IPS-NIHi7 (cell line): Measurements from ENCODE around the gene ARHGAP10.

Source experiments
- DNase-seq: peaks from one replicate; pipeline ENCODE4 v3.0.0; 2012; ENCODE audit warnings: mixed read lengths; ENCODE audit errors: extremely low spot score

ARHGAP10 gene

GRCh38 chr4:147732518-147733235 is 789 bp downstream of the ARHGAP10 start:
- DNase-seq: peak; percentile 60

DNA sequence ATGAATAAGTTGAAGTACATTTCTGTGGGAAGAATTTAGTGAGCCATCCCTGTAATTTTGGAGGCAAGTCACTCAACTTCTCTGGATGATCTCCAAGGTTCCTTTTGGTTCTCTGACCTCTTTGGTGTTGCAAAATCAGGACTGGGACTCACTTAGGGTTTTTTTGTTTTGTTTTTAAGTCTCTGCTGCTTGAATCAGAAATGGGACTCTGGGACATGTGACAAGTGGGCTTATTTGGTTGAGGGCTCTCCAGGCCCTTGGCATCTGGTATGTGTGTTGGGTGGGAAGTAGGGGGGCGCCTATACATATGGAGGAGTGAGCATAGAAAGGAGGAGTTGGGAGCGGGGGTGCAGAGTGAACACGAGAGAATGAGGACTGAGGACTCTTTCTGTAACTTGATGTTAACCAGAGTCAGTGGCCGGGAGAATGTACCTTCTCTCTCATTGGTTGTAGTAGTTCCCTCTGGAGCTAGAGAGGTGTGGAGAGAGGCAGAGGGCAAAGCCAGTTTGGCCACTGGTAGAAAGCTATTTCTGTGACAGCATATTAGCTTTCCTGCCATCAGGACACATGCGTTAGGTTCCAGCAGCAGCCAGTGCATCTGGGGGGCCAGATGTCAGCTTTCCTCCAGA is 1.9 kb downstream of the ARHGAP10 start:
- DNase-seq: no peak

GRCh38 chr4:147734496-147734895 is 2.6 kb downstream of the ARHGAP10 start:
- no peak for DNase-seq

- DNase-seq: no peak
Measured at GRCh38 chr4:147735413-147736301, 3.8 kb downstream of the ARHGAP10 start.

DNA sequence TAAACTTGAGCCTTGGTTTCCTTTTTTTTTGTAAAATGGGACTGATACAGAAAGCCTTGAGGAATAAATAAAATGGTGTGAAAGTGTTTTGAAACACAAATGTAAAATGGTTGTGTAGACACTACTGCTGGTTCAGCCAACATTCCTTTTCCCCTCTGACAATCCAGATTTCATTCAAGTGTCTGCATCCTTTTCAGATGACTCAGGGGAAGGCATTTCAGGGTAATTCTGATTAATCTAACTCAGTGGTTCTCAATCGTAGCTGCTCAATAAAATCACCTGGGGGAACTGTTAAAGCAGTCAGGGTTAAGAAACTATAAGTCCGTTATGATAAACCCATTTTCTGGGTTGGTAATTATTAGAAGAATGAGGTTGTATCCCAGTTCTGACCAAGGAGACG is 4.6 kb downstream of the ARHGAP10 start:
- DNase-seq: peak; percentile 28

- peak; percentile 34 for DNase-seq
Measured at GRCh38 chr4:147737623-147738022, 5.7 kb downstream of the ARHGAP10 start.

- DNase-seq: no peak
Measured at GRCh38 chr4:147739239-147739823, 7.4 kb downstream of the ARHGAP10 start.

GRCh38 chr4:147740176-147740575 is 8.3 kb downstream of the ARHGAP10 start:
- DNase-seq: no peak

DNA sequence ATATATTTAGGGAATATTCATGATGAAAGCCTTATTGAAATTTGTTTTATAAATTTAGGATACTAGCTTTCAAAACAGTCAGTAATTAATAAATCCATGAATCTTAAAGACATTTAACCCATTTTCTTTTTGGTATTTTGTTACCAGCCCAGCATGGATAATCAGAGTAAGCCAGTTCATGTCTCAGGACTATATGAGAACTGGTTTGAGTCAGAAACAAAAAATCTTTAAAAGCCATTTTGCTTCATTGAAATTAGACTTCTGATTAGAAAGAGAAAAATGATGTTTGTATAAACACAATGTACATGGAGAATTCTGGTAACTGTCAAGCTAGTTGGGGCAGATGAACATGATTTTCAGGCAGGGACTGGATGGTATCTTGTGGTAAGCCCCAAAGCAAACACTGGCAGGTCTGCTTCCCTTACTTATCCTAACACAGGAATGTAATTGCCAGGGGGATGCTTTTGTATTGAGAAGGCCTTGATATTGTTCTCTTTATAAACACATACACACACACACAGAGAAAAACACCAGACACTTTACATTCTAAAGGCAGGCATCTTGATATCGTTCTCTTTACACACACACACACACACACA is 9.4 kb downstream of the ARHGAP10 start:
- no peak for DNase-seq

DNA sequence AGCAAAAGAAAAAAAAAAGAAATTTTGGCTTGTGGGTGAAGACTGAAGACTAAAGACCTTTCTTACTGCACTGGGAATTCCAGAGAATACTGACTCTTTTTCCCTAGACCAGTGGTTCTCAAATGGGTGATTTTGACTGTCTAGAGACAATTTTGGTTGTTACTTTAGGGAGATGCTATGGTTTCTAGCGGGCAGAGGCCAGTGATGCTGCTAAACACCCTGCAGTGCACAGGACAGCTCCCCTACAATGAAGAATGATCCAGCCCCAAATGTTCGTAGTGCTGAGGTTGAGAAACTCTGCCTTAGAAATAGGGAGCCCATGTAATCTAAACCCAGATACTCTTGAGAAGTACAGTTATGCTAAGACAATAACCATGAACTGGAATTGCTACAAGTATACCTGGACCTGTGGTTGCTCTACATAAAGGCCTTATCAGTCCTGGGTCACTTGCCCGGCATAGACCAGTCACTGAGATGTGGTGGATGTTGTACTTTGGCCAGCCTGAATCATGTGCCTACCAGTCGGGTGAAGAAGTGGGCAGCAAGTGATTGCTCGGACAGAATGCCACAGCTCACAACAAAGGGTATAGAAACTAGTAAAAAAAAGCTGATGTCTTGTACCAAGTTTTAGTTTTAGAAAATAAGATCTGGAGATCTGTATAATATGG is 16.0 kb downstream of the ARHGAP10 start:
- no peak for DNase-seq

- no peak for DNase-seq
Measured at GRCh38 chr4:147749811-147750321, 18.0 kb downstream of the ARHGAP10 start.

DNA sequence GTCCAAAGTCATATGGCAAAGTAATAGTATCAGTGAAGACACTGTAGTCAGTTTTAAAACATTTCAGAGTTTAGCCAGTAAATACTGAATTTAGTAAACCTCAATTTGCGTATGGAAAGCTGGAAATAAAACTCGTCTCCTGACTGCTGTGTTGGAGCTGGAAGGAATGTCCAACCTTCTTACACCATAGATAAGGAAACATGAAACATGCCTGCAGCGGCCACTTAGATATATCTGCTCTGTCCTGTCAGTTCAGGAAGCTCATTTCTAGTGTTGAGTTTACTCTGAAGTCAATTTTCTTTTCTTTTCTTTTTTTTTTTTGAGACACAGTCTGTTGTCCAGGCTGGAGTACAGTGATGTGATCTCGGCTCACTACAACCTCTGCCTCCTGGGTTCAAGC is 21.2 kb downstream of the ARHGAP10 start:
- no peak for DNase-seq

GRCh38 chr4:147754037-147754445 is 22.2 kb downstream of the ARHGAP10 start:
- no peak for DNase-seq

GRCh38 chr4:147755561-147756295 is 23.8 kb downstream of the ARHGAP10 start:
- DNase-seq: no peak

- DNase-seq: no peak
Measured at GRCh38 chr4:147756417-147756816, 24.5 kb downstream of the ARHGAP10 start.

- no peak for DNase-seq
Measured at GRCh38 chr4:147760176-147760575, 28.3 kb downstream of the ARHGAP10 start.

- DNase-seq: no peak
Measured at GRCh38 chr4:147760695-147761094, 28.8 kb downstream of the ARHGAP10 start.

DNA sequence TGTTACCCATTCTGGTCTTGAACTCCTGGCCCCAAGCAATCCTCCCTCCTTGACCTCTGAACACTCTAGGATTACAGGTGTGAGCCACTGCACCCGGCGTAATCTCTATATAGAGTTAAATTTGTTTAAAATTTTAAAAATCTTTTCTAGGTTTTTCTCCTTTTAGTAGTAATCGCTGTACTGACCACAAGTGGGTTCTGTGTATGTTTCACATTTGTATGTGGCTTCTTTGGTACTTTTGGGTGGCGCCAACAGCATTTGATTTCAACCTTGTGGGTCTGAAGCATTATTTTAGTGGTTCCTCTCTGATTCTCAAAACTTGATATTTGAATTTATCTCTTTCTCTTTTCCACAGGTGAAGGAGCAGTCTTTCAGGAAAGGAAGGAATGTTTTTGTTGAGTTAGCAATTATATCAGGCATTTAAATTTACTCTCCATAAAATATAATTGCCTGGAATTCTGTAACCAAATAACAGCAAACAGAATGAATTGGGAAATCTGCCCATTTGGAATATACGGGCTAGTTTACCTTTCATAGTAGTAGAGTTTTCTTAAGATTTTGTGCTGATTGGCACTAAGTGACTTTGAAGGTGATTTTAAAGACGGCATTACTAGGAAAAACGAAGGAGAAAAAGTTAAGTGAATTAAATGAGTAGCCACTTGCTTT is 29.5 kb downstream of the ARHGAP10 start:
- no peak for DNase-seq

DNA sequence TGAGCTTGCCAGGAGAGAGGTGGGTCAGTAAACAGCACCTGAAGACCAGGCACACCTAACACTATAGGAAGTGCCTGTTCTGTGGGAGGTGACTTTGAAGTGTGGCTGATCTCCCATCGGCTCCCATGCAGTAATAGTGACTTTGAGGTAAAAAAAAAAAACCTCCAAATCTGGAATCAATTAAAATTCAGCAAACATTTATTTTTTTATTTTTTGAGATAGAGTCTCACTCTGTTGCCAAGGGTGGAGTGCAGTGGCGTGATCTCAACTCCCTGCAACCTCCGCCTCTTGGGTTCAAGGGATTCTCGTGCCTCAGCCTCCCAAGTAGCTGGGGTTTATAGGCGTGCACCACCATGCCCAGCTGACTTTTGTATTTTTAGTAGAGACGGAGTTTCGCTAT is 32.4 kb downstream of the ARHGAP10 start:
- no peak for DNase-seq

DNA sequence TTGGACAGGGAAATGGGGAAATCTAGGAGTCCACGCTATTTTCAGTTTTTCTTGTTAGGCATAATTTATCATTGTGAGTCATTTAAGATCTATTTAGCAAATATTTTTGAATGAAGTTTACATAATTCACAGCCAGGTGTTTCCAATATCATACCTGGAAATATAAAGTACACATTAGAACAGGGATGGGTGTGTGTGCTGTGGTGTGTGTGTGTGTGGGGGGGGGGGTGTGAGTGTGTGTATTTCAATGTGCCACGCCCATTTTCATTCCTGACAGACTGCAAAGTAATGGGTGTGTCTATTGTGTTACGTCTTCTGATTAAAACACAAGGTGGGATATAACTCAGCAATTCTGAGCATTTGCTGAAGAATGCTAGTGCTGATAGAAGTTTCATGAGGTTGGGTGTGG is 33.2 kb downstream of the ARHGAP10 start:
- no peak for DNase-seq
